ENCODE measurements around the gene LIM2.
A peak's percentile ranks its signal among the peaks of the same experiment; 100 is the strongest.

Gene LIM2

DNA sequence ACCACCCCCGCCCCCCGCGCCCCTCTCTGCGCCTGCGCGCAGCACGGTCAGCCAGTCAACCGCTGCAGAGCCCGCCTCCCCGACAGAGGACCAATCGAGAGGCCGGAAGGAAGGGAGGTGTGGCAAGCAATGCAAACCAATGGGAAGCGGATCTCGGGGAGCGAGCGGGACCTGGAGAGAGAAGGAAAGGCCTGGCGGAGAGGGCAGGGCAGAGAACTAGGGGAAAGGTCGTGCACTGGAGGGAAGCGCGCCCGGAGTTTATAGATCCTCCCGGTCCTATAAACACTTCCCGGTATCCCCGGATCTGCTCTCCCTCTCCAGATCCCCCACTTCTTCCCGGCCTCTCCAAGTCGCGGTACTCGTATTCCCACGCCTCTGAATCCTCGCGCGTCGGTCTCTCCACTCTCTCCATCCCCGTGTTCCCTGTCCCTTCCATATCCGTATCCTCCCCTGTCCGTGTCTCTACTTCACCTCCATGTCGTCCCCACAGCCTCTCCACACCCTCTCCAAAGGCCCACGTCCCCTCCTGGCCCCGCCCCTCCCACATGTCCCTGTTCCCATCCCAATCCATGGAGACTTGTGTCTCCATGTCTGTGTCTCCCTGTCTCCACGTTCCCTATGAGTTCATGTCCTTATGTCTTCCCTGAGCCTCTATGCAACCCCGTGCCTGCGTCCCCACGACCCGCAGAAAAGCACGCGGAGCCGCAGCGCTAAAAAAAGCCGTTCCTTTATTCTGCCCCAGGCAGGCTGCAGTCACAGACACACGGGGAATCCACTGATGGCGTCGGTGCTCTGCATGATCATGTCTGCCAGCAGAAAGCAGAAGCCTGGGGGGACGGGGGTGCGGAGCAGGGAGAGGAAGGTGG lies 21.2 kb downstream of the LIM2 start (continued):
- peak; percentile 60; the same call in 1 of the 2 replicates for TF ChIP-seq ZNF148 (tag by site-specific recombination; IDR thresholded peaks at IDR 0.05; ENCODE audit: borderline replicate concordance)
- peak; percentile 72 for TF ChIP-seq ZBTB48 (tag by site-specific recombination; IDR thresholded peaks at IDR 0.05)
- TF ChIP-seq SP2 (tag by site-specific recombination; IDR thresholded peaks at IDR 0.05) = peak; percentile 91
- no peak for TF ChIP-seq ZNF626 (tag by site-specific recombination; IDR thresholded peaks at IDR 0.05)
- 0 out of 2 replicates have a peak, but pooled peaks have one; percentile 46 for TF ChIP-seq ZNF324 (tag by site-specific recombination; IDR thresholded peaks at IDR 0.05)
- peak; percentile 77 for TF ChIP-seq PRDM1 (tag by site-specific recombination; IDR thresholded peaks at IDR 0.05)
- TF ChIP-seq, protein P1, sequence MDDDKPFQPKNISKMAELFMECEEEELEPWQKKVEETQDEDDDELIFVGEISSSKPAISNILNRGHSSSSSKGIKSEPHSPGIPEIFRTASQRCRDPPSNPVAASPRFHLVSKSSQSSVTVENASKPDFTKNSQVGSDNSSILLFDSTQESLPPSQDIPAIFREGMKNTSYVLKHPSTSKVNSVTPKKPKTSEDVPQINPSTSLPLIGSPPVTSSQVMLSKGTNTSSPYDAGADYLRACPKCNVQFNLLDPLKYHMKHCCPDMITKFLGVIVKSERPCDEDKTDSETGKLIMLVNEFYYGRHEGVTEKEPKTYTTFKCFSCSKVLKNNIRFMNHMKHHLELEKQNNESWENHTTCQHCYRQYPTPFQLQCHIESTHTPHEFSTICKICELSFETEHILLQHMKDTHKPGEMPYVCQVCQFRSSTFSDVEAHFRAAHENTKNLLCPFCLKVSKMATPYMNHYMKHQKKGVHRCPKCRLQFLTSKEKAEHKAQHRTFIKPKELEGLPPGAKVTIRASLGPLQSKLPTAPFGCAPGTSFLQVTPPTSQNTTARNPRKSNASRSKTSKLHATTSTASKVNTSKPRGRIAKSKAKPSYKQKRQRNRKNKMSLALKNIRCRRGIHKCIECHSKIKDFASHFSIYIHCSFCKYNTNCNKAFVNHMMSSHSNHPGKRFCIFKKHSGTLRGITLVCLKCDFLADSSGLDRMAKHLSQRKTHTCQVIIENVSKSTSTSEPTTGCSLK (tag by site-specific recombination; IDR thresholded peaks at IDR 0.05) = no peak
- TF ChIP-seq PRDM2 (tag by site-specific recombination; IDR thresholded peaks at IDR 0.05; ENCODE audit: borderline replicate concordance) = no peak
- peak; percentile 92 for TF ChIP-seq SP3 (tag by site-specific recombination; IDR thresholded peaks at IDR 0.05)
- TF ChIP-seq ZNF513 (tag by site-specific recombination; IDR thresholded peaks at IDR 0.05) = no peak
- TF ChIP-seq RBAK (tag by site-specific recombination; IDR thresholded peaks at IDR 0.05) = no peak
- TF ChIP-seq ZNF112 (tag by site-specific recombination; IDR thresholded peaks at IDR 0.05) = no peak
- TF ChIP-seq KLF1 (tag by site-specific recombination; IDR thresholded peaks at IDR 0.05) = peak; percentile 75; the same call in 1 of the 2 replicates
- no peak for TF ChIP-seq ZNF184 (tag by site-specific recombination; IDR thresholded peaks at IDR 0.05)
- no peak for TF ChIP-seq FEZF1 (tag by site-specific recombination; IDR thresholded peaks at IDR 0.05)
- TF ChIP-seq ZNF223 (tag by site-specific recombination; IDR thresholded peaks at IDR 0.05) = no peak
- TF ChIP-seq ZBTB8A (tag by site-specific recombination; IDR thresholded peaks at IDR 0.05) = no peak
- TF ChIP-seq, protein P2, sequence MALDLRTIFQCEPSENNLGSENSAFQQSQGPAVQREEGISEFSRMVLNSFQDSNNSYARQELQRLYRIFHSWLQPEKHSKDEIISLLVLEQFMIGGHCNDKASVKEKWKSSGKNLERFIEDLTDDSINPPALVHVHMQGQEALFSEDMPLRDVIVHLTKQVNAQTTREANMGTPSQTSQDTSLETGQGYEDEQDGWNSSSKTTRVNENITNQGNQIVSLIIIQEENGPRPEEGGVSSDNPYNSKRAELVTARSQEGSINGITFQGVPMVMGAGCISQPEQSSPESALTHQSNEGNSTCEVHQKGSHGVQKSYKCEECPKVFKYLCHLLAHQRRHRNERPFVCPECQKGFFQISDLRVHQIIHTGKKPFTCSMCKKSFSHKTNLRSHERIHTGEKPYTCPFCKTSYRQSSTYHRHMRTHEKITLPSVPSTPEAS (tag by site-specific recombination; IDR thresholded peaks at IDR 0.05) = peak; percentile 40; the same call in 1 of the 2 replicates
- TF ChIP-seq ZNF398 (tag by site-specific recombination; IDR thresholded peaks at IDR 0.05) = peak; percentile 89
- peak; percentile 75; the same call in 1 of the 2 replicates for TF ChIP-seq ZNF785 (tag by site-specific recombination; IDR thresholded peaks at IDR 0.05)
- TF ChIP-seq PRDM6 (tag by site-specific recombination; IDR thresholded peaks at IDR 0.05) = no peak

Data from HEK293 (cell line).